ENCODE results near the gene ZNF366. TPM values are rescaled to one million over a fixed set of nuclear protein-coding genes. Genes with fewer than 3 reads are reported as not detected.

The ZNF366 gene
- total RNA-seq, 1 experiment from 2014 or later: not detected

GRCh38 chr5:72467461-72467860 is 39.7 kb downstream of the ZNF366 start (continued):
- no peak for TF ChIP-seq MAX (IDR thresholded peaks at IDR 0.05)
- no peak for TF ChIP-seq ELF1 (IDR thresholded peaks at IDR 0.05; ENCODE audit: borderline replicate concordance, low read depth)
- no peak for TF ChIP-seq RAD21 (IDR thresholded peaks at IDR 0.05; ENCODE audit: low read depth)
- no peak for TF ChIP-seq EZH2phosphoT487 (IDR thresholded peaks at IDR 0.05; ENCODE audit: borderline replicate concordance)
- no peak for TF ChIP-seq ZBTB33 (IDR thresholded peaks at IDR 0.05; ENCODE audit: extremely low read depth, insufficient replicate concordance, low read length)
- TF ChIP-seq TCF7L2 (IDR thresholded peaks at IDR 0.05; ENCODE audit: borderline replicate concordance, extremely low read depth, insufficient read depth, insufficient read length): no peak
- TF ChIP-seq SIN3A (IDR thresholded peaks at IDR 0.05; ENCODE audit: low read depth): no peak

- no peaks in the 10 kb centered on the region for H3K9me2 ChIP-seq (ENCODE audit: insufficient read depth)
- H3K9me3 ChIP-seq (ENCODE audit: control insufficient read depth in 1 of 2, insufficient read depth in 1 of 2, low read depth in 1 of 2, low read length in 2 of 2): no peaks in the 10 kb centered on the region
- H2AFZ ChIP-seq (ENCODE audit: low read depth, low read length, poor library complexity, severe bottlenecking): no peak overlapping the region
- RAD21 ChIA-PET (ENCODE audit: low non-redundant PET in 1 of 2, low total read pairs in 2 of 2, uncharacterized antibody in 2 of 2, unreplicated experiment in 2 of 2): no interaction called here
- intact Hi-C loops (cut with micrococcal nuclease): no loop called here
- no peak overlapping the region for H3K27ac ChIP-seq (ENCODE audit: low read depth, low read length)
- H3K4me1 ChIP-seq (ENCODE audit: control insufficient read depth in 1 of 2, insufficient read depth in 2 of 2, low read length in 2 of 2): peaks cover 0 to 3% of the 10 kb centered on the region in 2 experiments; a peak in 1 of 4 replicates
- H4K20me1 ChIP-seq (ENCODE audit: insufficient read depth): no peaks in the 10 kb centered on the region
- POLR2A ChIA-PET: no interaction called here
- DNase-seq (ENCODE audit: low read depth, low spot score) (no peak), ATAC-seq (no peak)
- H3K27me3 ChIP-seq (ENCODE audit: insufficient read depth, low read length): no peaks in the 10 kb centered on the region
- no peak for TF ChIP-seq ZFX (IDR thresholded peaks at IDR 0.05)
- no peak for TF ChIP-seq ZNF274 (IDR thresholded peaks at IDR 0.05; ENCODE audit: low read depth, low read length)
- no peak for TF ChIP-seq SIN3A (IDR thresholded peaks at IDR 0.05; ENCODE audit: low read depth)
- TF ChIP-seq ATF3 (IDR thresholded peaks at IDR 0.05): no peak
- TF ChIP-seq MAX (IDR thresholded peaks at IDR 0.05): no peak
- TF ChIP-seq SRF (IDR thresholded peaks at IDR 0.05; ENCODE audit: low read depth): no peak
- H3K9ac ChIP-seq (ENCODE audit: low read length): no peak overlapping the region
- H3K36me3 ChIP-seq (ENCODE audit: control insufficient read depth in 1 of 2, insufficient read depth in 2 of 2, low read length in 2 of 2): no peaks in the 10 kb centered on the region
- H3K79me2 ChIP-seq (ENCODE audit: insufficient read depth, low read length): no peaks in the 10 kb centered on the region
- no TSS peak for BruUV-seq (replicated peaks)
- CTCF ChIA-PET: no interaction called here
- H3K4me2 ChIP-seq (ENCODE audit: low read length): no peak overlapping the region
- no peak overlapping the region for H3K4me3 ChIP-seq (replicated peaks in 1 of 2; ENCODE audit: low read depth in 1 of 2, low read length in 2 of 2)
These were observed 41.3 kb downstream of the ZNF366 start for GRCh38 chr5:72465601-72466563.
